NCI-H2227 (cell line): ENCODE measurements around the gene PGBD5.
A peak's percentile ranks its signal among the peaks of the same experiment; 100 is the strongest.
"Not testable (repeated sequence)": the region's sequence is repeated elsewhere in the genome, so short reads cannot be mapped to it uniquely, and the experiment has no call there.

Experiments
- DNase-seq: peaks from one replicate; lab custom pipeline; 2025; ENCODE audit not compliant: unreplicated experiment; lab: John Stamatoyannopoulos, UW

PGBD5 gene

GRCh38 chr1:230425252-230426091, 660 bp downstream of the PGBD5 start:
- peak; percentile 49 for DNase-seq

DNA sequence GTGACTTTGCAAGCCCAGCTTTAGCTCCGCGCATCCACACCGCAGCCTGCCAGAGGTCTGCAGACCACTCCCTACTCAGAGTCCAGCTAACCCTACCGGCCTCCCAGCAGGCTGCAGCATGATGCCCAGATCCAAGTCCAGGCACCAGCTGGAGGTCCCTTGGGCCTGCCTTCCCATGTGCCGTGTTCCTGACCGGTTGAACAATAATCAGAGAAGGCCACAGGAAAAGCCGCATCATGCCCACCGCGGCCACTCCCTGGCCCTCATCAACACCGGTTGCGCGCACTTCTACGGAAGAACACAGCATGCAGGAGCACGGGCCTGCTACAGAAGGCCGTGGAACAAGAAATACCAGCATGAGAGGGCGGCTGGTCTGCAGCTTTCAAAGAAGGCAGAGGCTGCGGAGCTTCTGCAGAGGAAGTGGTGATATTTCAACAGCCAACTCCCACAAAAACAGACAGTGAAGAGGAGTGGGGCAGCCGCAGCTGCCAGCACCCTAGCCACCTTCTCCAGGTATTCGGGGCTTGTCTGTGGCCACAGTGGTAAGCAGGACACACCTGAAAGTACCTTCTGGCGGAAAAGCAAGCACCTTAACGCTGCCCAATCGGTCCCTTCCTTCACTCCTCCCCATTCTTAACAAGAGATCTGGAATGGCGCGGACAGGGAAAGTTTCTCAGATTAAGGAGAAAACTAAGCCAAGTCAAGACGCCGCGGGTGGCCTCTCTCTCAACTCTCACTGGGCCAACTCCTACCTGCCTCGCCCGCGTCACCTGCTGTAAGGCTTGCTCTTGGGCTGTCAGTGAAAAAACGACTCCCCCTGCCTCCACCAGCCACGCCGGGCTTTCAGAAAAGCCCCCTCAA, 1.5 kb downstream of the PGBD5 start:
- DNase-seq, result peak; percentile 30

- no peak for DNase-seq
These were observed 2.2 kb downstream of the PGBD5 start for GRCh38 chr1:230423951-230424350.

DNA sequence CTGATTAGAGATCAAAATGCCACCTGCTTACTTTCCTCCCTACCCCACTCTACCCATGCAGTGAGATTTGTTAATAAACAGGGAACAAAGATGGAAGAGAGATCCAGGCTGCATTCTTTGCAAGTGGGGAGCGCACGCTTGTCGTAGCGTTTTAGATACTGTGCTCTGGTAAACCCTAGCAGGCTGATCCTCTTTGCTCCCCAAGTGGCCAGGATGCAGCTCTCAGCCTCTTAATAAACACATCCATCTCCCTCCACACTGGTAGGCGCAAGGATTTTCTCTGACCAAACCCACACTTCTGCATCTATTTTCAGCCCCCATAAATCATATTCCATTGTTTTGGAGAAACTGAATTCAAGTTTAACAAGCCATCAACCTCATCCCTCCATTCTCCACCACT, 2.9 kb downstream of the PGBD5 start:
- DNase-seq, result peak; percentile 11

GRCh38 chr1:230422221-230422981, 3.7 kb downstream of the PGBD5 start:
- peak; percentile 42 for DNase-seq

GRCh38 chr1:230421481-230421880, 4.7 kb downstream of the PGBD5 start:
- peak; percentile 27 for DNase-seq

- DNase-seq, result not testable (repeated sequence)
These were observed 5.8 kb downstream of the PGBD5 start for GRCh38 chr1:230420372-230420771.

GRCh38 chr1:230416430-230416829, 9.7 kb downstream of the PGBD5 start:
- DNase-seq, result no peak

DNA sequence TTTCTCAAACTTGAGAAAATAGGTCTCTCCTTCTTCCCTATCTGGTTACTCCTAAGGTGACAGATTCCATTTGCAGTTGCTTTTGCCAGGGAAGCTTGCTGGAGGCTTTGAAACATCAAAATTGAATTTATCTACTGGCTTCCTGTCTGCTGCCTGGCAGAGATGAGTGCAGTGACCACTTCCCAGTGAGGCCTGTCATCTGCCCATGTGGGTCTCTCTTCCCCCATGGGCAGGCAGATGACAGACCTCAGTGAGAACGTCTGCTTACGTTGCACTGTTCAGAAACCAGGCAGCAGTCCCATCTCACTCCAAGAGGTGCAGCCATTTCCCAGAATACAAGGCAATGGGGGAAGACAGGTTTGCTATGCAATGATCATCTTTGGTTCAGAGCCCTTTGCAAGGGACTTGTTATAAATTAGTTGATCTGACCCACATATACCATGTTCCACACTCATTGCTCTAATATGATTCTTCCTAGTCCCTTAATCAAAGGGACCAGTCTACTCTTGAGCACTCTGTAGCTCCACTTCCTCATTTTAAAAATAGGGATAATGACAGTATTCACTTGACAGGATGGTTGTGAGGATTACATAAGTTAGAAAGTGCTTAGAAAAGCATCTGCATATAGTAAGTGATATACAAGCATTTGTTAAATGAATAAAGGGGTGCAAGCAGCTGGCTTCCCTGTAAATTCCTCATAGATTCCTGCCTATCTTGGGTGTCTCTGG, 10.6 kb downstream of the PGBD5 start:
- no peak for DNase-seq

DNA sequence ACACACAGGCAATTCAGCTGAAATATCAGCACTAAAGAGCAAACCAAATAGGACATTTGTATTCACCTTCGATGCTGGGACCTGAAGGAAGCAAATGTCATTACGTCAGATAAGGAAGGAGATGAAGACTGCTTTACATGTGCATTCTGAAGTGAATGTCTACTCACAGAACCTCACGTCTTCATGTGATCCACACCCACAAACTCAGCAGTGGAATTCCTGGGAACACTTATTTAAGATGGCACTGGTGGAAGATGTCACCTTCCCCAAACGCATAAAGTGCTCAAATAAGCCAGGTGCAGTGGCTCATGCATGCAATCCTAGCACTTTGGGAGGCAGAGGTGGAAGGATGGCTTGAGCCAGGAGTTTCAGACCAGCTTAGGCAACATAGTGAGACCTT, 11.4 kb downstream of the PGBD5 start:
- no peak for DNase-seq

GRCh38 chr1:230414102-230414501, 12.0 kb downstream of the PGBD5 start:
- DNase-seq, result no peak

- no peak for DNase-seq
These were observed 13.1 kb downstream of the PGBD5 start for GRCh38 chr1:230413061-230413460.

DNA sequence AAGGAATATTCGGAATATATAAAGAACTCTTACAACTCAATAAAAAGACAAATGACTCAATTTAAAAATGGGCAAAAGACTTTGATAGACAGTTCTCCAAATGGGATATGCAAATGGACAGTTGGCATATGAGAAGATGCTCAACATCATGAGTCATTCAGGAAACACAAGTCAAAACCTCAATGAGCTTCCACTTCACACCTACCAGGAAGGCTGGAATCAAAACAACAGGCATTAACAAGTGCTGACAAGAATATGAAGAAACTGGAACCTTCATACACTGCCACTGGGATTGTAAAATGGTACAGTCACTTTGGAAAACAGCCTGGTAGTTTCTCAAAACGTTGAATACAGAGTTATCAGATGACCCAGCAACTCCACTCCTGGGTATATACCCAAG, 17.2 kb downstream of the PGBD5 start:
- DNase-seq, result no peak

- DNase-seq, result peak; percentile 14
These were observed 18.8 kb downstream of the PGBD5 start for GRCh38 chr1:230407351-230407750.

DNA sequence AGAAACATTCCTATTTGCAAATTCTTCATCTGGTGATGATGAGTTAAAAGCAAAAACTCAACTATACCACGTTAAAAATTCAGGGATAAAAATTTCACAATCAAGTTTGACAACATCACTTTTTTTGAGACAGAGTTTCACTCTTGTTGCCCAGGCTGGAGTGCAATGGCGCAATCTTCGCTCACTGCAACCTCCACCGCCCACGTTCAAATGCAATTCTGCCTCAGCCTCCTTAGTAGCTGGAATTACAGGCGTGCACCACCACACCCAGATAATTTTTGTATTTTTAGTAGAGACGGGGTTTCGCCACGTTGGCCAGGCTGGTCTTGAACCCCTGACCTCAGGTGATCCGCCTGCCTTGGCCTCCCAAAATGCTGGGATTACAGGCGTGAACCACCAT, 19.4 kb downstream of the PGBD5 start:
- not testable (repeated sequence) for DNase-seq

DNA sequence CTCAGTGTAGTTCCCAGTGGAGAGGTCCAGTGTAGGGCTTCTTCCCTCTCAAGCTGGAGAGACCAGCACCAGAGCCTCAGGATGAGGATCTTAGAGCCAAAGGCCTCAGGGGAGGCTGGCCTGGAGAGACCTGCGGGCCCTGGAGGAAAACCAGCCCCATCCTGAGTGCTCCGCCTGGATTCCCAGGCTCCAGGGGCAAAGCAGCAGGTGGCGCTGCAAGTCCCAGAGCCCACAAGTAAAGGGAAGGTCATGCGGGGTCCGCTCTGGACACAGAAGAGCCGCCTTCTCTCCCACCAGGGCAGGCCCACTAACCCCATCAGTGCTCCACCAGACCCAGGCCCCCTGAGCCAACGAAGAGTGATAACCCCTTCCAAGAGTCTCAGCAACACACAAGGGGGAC, 22.7 kb downstream of the PGBD5 start:
- no peak for DNase-seq

GRCh38 chr1:230401763-230402294, 24.3 kb downstream of the PGBD5 start:
- no peak for DNase-seq

GRCh38 chr1:230401101-230401500, 25.0 kb downstream of the PGBD5 start:
- no peak for DNase-seq

DNA sequence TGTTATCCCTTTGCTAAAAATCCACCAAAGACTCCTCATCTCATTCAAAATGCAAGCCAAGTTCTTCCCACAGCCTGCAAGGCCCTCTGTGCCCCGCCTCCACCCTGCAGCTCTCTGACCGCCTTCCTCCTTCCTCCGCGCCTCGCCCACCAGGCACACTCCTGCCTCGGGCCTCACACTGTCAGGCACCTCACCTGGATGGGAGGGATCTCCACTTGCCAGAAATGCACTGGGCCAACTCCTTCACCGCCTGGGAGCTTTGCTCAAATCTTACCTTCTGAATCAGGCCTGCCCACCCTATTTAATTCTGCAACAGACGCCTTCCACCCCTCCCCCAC, 26.2 kb downstream of the PGBD5 start:
- DNase-seq, result no peak

- DNase-seq, result no peak
These were observed 26.7 kb downstream of the PGBD5 start for GRCh38 chr1:230399321-230400006.
